ENCODE results near the gene NGFR.

NGFR gene

GRCh38 chr17:49518346-49519078 lies 23.4 kb downstream of the NGFR start:
- no peak overlapping the region for H3K27ac ChIP-seq (ENCODE audit: low read depth, low read length)
- H3K9me2 ChIP-seq (replicated peaks; ENCODE audit: control insufficient read depth, low read length): no peaks in the 10 kb centered on the region
- H4K20me1 ChIP-seq (ENCODE audit: control insufficient read depth, insufficient read depth, low read depth, low read length): no peaks in the 10 kb centered on the region
- TF ChIP-seq EZH2phosphoT487 (IDR thresholded peaks at IDR 0.05; ENCODE audit: borderline replicate concordance, low read length) (no peak), CTCF (IDR thresholded peaks at IDR 0.05; ENCODE audit: low read depth, low read length, poor library complexity, severe bottlenecking) (no peak)
- no peaks in the 10 kb centered on the region for H3K79me2 ChIP-seq (ENCODE audit: control insufficient read depth, low read length)
- no peaks in the 10 kb centered on the region for H3K36me3 ChIP-seq (ENCODE audit: control insufficient read depth, low read length)
- H3K27me3 ChIP-seq (ENCODE audit: control insufficient read depth, low read length): peaks cover 3% of the 10 kb centered on the region; the same call in 1 of the 2 replicates
- no peaks in the 10 kb centered on the region for H3K9me3 ChIP-seq (ENCODE audit: control insufficient read depth, insufficient read depth, low read length)
- no peak overlapping the region for H3K4me3 ChIP-seq (ENCODE audit: low read length)
- H3K4me1 ChIP-seq (ENCODE audit: control insufficient read depth, low read length): no peaks in the 10 kb centered on the region
- H3K4me2 ChIP-seq (ENCODE audit: low read length): no peak overlapping the region
- H3F3A ChIP-seq (ENCODE audit: control insufficient read depth, insufficient read depth): no peaks in the 10 kb centered on the region

- Histone ChIP-seq H3K36me3 (ENCODE audit: control insufficient read depth, low read length) (no peaks in the 10 kb centered on the region), H3K4me1 (ENCODE audit: control insufficient read depth, low read length) (no peaks in the 10 kb centered on the region), H3K27me3 (ENCODE audit: control insufficient read depth, low read length) (peaks cover 3% of the 10 kb centered on the region; the same call in 1 of the 2 replicates), H3K9me3 (ENCODE audit: control insufficient read depth, insufficient read depth, low read length) (no peaks in the 10 kb centered on the region), H3F3A (ENCODE audit: control insufficient read depth, insufficient read depth) (no peaks in the 10 kb centered on the region), H3K27ac (ENCODE audit: low read depth, low read length) (no peak overlapping the region), H4K20me1 (ENCODE audit: control insufficient read depth, insufficient read depth, low read depth, low read length) (no peaks in the 10 kb centered on the region), H3K9me2 (replicated peaks; ENCODE audit: control insufficient read depth, low read length) (no peaks in the 10 kb centered on the region), H3K4me3 (ENCODE audit: low read length) (no peak overlapping the region), H3K79me2 (ENCODE audit: control insufficient read depth, low read length) (no peaks in the 10 kb centered on the region), H3K4me2 (ENCODE audit: low read length) (no peak overlapping the region)
- TF ChIP-seq CTCF (IDR thresholded peaks at IDR 0.05; ENCODE audit: low read depth, low read length, poor library complexity, severe bottlenecking): no peak
- TF ChIP-seq EZH2phosphoT487 (IDR thresholded peaks at IDR 0.05; ENCODE audit: borderline replicate concordance, low read length): no peak
Observed at GRCh38 chr17:49519781-49520180, 24.7 kb downstream of the NGFR start.

GRCh38 chr17:49520386-49521087 lies 25.4 kb downstream of the NGFR start:
- Histone ChIP-seq H4K20me1 (ENCODE audit: control insufficient read depth, insufficient read depth, low read depth, low read length) (no peaks in the 10 kb centered on the region), H3K9me3 (ENCODE audit: control insufficient read depth, insufficient read depth, low read length) (no peaks in the 10 kb centered on the region), H3K27me3 (ENCODE audit: control insufficient read depth, low read length) (peaks cover 3% of the 10 kb centered on the region; the same call in 1 of the 2 replicates), H3K9me2 (replicated peaks; ENCODE audit: control insufficient read depth, low read length) (no peaks in the 10 kb centered on the region), H3K27ac (ENCODE audit: low read depth, low read length) (no peak overlapping the region), H3K4me3 (ENCODE audit: low read length) (no peak overlapping the region), H3K4me2 (ENCODE audit: low read length) (no peak overlapping the region), H3K36me3 (ENCODE audit: control insufficient read depth, low read length) (no peaks in the 10 kb centered on the region), H3K79me2 (ENCODE audit: control insufficient read depth, low read length) (no peaks in the 10 kb centered on the region), H3K4me1 (ENCODE audit: control insufficient read depth, low read length) (no peaks in the 10 kb centered on the region), H3F3A (ENCODE audit: control insufficient read depth, insufficient read depth) (no peaks in the 10 kb centered on the region)
- no peak for TF ChIP-seq CTCF (IDR thresholded peaks at IDR 0.05; ENCODE audit: low read depth, low read length, poor library complexity, severe bottlenecking)
- no peak for TF ChIP-seq EZH2phosphoT487 (IDR thresholded peaks at IDR 0.05; ENCODE audit: borderline replicate concordance, low read length)
